Stimulated activated CD4-positive, alpha-beta T cell treated with anti-CD3 and anti-CD28 coated beads, Interleukin-4, amount 100 ng/mL, for 48 hours (primary cell): ENCODE measurements around the gene SCNN1B.
"Not testable (repeated sequence)": the region's sequence is repeated elsewhere in the genome, so short reads cannot be mapped to it uniquely, and the experiment has no call there.

Source experiments
- DNase-seq, 2 donors: peaks; one replicate each; pipeline ENCODE4 v3.0.0-alpha.2; 2020; ENCODE audit warnings: low read depth in 2 of 2

Gene SCNN1B

GRCh38 chr16:23380501-23380951 is 78.4 kb downstream of the SCNN1B start:
- DNase-seq, result no peak

DNA sequence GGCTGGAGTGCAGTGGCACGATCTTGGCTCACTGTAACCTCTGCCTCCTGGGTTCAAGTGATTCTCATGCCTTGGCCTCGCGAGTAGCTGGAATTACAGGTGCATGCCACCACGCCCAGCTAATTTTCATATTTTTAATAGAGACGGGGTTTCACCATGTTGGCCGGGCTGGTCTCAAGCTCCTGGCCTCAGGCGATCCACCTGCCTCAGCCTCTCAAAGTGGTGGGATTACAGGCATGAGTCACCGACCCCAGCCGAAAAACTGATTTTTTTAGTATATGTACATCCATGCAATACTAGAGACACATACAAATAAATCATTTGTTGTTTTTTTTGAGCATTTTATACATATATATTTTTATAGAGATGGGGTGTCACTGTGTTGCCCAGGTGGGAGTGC is 79.6 kb downstream of the SCNN1B start:
- DNase-seq, result not testable (repeated sequence)

DNA sequence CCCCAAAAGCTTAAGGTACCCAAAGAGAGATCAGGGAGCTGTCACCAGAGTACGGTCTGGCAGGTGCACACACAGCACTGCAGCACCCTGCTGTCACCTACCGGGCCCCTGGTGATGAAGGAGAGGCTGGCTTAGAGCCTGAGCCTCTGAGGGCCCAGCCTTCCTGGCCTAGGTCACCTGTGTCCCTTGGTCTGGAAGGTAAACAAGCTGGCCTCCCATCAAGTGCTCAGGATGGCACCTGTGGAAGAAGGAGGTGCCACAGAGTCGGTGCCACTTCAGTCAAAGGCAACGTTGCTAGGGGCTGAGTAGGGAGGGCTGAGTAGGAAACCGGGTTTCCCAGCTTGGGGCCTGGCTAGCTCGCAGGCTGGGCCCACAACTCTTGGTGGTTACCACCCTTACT is 80.2 kb downstream of the SCNN1B start:
- no peak for DNase-seq

GRCh38 chr16:23383881-23384280 is 81.8 kb downstream of the SCNN1B start:
- DNase-seq, result no peak

DNA sequence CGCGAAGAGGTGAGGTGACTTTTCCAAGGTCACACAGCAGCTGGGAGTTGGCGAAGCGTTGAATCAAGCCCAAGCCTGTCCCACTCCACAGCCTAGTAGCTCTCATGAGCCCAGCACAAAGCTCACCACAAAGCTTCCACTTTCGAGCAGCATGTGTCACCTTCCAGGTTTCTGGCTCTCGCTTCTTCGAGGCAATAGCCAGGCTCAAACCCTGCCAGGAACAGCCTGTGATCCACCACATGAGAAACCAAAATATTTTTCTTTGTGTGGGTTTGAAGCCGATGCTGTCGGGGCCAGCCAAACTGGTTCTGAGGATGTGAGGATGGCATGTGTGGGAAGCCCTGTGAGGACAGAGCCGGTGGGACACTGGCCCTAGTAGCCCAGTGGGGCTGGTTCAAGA is 82.8 kb downstream of the SCNN1B start:
- no peak for DNase-seq

GRCh38 chr16:23385441-23385840 is 83.3 kb downstream of the SCNN1B start:
- no peak for DNase-seq

- DNase-seq, result no peak
Measured at GRCh38 chr16:23387666-23388065, 85.6 kb downstream of the SCNN1B start.

DNA sequence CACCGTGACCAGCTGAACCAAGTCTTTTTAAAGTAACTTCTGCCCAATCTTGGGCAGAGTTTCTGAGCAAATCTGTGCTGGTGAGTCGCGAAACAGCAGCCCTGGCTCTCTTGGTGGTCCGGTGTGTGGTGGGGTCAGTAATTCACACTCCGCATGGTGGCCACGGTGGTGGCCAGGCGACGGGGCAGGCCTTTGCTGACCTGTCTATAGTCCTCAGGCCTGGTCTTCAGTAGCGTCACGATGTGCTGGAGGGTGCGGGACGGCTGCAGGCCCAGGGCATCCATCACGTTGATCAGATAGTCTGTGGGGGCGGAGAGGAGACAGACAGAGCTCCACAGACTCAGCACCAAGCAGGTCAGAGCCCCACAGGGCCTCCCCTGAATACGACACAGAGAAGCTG is 86.7 kb downstream of the SCNN1B start:
- DNase-seq, result no peak

GRCh38 chr16:23389201-23389600 is 87.1 kb downstream of the SCNN1B start:
- no peak for DNase-seq

DNA sequence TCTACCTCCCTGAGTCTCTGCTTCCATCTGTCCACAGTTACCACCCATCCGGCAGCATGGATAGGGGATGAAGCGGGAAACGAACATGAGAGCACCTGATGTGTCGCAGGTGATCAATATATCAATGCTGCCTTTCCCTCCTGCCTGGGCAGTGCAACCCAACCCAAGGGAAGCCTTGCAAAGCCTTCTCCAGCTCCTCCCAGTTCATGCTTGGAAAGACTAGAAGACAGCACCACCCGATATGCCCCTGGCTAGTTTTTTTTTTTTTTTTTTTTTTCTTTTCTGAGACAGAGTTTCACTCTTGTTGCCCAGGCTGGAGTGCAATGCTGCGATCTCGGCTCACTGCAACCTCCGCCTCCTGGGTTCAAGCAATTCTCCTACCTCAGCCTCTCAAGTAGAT is 87.8 kb downstream of the SCNN1B start:
- not testable (repeated sequence) for DNase-seq

- DNase-seq, result no peak
Measured at GRCh38 chr16:23391381-23392222, 89.5 kb downstream of the SCNN1B start.

- DNase-seq, result no peak
Measured at GRCh38 chr16:23392223-23392600, 90.1 kb downstream of the SCNN1B start.

DNA sequence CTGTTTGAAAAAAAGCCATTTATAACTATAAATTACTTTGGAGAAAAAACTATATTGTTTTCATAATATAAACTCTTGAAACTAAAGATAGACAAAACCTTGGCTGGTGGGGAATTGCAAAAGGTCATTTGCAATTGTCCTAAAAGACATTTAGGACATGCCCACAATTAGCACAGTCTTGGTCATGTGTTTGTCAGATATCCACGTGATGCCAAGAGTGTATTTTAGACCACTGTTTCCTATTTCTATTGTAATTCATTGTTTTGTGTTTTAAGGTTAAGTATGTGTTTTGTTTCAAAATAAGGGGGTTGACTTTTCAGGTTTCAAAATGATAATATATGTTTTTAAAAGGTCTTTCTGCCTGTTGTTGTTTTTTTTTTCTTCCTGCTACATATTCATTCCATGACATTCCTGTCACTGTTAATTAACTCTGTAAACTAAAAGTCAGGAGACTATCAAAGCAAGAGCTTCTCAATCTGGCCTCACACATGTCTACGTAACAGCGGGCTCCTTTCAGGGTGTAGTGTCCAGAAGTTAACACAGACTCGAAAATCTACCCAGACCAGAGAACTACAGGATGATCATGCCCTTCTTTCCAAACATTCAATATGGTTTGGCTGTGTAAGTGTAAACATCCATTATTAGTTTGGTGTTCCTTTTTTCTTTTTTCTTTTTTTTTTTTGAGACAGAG is 92.2 kb downstream of the SCNN1B start:
- DNase-seq, result no peak

GRCh38 chr16:23395732-23396131 is 93.6 kb downstream of the SCNN1B start:
- no peak for DNase-seq

DNA sequence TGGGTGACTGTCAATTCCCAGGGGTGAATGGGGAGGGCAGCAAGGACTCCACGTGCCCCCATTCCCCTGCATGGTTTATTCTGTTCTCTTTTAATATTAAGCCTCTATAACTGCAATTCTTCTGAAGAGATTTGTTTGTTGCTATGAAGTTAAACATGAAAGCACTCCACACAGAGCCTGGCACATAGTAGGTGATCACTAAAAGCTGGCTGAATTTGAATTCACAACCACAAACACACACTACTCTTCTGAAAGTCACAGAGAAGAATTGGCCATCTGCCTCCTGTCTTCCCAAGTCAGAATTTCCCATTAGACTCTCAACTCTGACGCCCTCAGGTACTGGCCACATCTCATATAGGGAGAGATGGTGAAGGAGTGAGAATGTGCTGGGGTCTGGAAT is 95.4 kb downstream of the SCNN1B start:
- DNase-seq, result no peak

DNA sequence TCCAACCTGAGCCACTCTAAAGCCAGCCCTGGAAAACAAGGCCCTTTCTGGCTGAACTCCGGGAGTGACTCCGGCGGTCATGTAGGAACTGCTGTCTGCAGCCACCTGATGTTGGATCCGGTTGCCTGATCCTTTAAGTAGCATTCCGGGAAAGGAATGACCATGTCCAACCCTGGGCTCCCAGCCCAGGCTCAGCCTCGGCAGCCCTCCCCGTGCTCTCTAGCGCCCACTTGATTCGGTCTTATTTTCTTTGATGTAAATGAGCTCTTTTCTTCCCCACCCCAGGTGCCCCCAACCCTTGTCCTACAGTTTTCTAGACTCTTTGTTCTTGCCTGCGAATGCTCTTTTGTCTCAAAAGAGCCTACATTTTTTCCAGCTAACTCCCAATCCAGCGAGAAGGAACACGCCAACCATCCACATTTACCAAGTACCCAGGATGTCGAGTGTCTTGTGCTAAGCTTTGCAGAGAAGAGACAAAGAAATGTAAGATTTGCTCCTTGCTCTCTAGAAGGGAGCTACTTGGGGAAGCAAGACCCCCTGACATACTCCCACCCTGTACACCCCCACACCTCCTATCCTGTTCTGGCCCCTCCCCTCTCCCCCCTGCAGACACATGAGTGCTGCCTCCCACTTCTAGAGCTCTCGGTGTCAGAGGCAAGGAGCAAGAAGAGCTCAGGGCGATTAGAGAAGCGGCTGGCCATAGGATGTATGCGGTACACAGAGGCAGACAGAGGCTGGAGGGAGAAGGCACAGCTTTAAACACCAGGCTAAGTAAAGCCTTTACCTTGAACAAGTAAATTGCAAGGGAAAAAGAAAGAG is 97.1 kb downstream of the SCNN1B start:
- no peak for DNase-seq

- not testable (repeated sequence) for DNase-seq
Measured at GRCh38 chr16:23400447-23400846, 98.3 kb downstream of the SCNN1B start.

GRCh38 chr16:23401139-23401538 is 99.0 kb downstream of the SCNN1B start:
- no peak for DNase-seq

GRCh38 chr16:23402100-23402499 is 100.0 kb downstream of the SCNN1B start:
- no peak for DNase-seq

GRCh38 chr16:23403547-23403946 is 101.4 kb downstream of the SCNN1B start:
- DNase-seq, result no peak

DNA sequence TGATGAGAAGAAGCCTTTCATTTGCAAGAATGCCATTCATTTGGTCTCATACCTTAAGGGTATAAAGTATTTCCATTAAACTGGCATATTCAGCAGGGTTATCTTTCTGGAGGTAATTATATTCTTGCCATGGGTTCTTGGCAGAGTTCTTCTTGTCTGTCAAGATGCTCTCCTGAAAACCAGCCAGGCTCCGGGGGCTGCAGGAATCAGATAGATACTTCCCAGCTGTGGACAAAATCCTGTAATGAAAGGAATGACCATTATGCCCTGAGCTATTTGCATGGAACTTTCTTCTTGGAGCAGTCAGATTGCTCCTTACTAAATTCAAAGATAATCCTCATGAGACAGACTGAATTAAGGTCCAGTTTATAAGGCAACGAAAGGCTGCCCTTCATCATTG is 103.9 kb downstream of the SCNN1B start:
- DNase-seq, result no peak

GRCh38 chr16:23406546-23407240 is 104.6 kb downstream of the SCNN1B start:
- no peak for DNase-seq
